Uterus (tissue), 4 donors: ENCODE data around the gene BARHL1. TPM values are rescaled to one million over a fixed set of nuclear protein-coding genes. Genes with fewer than 3 reads are reported as not detected.

Source experiments
- DNase-seq, 2 donors: peaks; one replicate each; pipeline ENCODE4 v3.0.0-alpha.2; 2019 to 2020
- H3K27ac ChIP-seq, 2 donors: fragments of 200-600 bp; sonication (generic); 1 replicate in 1 of 2; 2 replicates in 1 of 2; pipeline ENCODE4 v1.5.1; 2016 to 2018
- H3K27me3 ChIP-seq, 2 donors: fragments of 200-600 bp; sonication (generic); one replicate each; pipeline ENCODE4 v1.5.1; 2018 to 2019; ENCODE audit warnings: control low read depth in 1 of 2
- H3K36me3 ChIP-seq, 2 donors: fragments of 200-600 bp; sonication (generic); one replicate each; pipeline ENCODE4 v1.5.1; 2019; ENCODE audit warnings: control low read depth in 1 of 2
- H3K4me1 ChIP-seq, 2 donors: fragments of 200-600 bp; sonication (generic); one replicate each; pipeline ENCODE4 v1.5.1; 2018 to 2019; ENCODE audit warnings: control low read depth in 1 of 2
- H3K4me3 ChIP-seq, 2 donors: fragments of 200-600 bp; sonication (generic); 1 replicate in 1 of 2; 2 replicates in 1 of 2; pipeline ENCODE4 v1.5.1; 2018 to 2019; ENCODE audit warnings: mild to moderate bottlenecking in 1 of 2
- H3K9me3 ChIP-seq, 2 donors: fragments of 200-600 bp; sonication (generic); one replicate each; pipeline ENCODE4 v1.5.1; 2019; ENCODE audit warnings: control low read depth in 1 of 2
- POLR2A ChIP-seq, 2 donors: fragments of 450-650 bp; IDR thresholded peaks; one replicate each; pipeline ENCODE4 v1.6.1; 2016; ENCODE audit warnings: antibody characterized with exemption in 2 of 2, mild to moderate bottlenecking in 1 of 2, moderate library complexity in 1 of 2
- intact Hi-C: fragments of 100-400 bp; cut with DNase I; formaldehyde crosslinking; loops from one replicate; pipeline ENCODE4 v1.15.1; 2023; ENCODE audit warnings: low total_unique reads
- total RNA-seq, 4 donors: library from RNA; depleted of rRNA in 3 of 4; stranded (reverse); fragments of >200 nt in 3 of 4; gene quantifications; one replicate each; pipeline versions ENCODE4 v1.1.0 to v1.2.4, GENCODE V29; 2014 to 2023
- TF ChIP-seq, protein P1 (sequence below), 4 experiments: fragments of 200-600 bp in 2 of 4; fragments of 450-650 bp in 2 of 4; sonication (generic) in 2 of 4; IDR thresholded peaks; one replicate each; pipeline ENCODE4 v1.5.1; 2016 to 2019; ENCODE audit warnings: antibody characterized with exemption in 4 of 4, mild to moderate bottlenecking in 2 of 4, moderate library complexity in 1 of 4
- donor health status: DM: yes; HTN: yes; CAD: no.

The BARHL1 gene
- total RNA-seq, 4 donors from 2014 or later: not detected

DNA sequence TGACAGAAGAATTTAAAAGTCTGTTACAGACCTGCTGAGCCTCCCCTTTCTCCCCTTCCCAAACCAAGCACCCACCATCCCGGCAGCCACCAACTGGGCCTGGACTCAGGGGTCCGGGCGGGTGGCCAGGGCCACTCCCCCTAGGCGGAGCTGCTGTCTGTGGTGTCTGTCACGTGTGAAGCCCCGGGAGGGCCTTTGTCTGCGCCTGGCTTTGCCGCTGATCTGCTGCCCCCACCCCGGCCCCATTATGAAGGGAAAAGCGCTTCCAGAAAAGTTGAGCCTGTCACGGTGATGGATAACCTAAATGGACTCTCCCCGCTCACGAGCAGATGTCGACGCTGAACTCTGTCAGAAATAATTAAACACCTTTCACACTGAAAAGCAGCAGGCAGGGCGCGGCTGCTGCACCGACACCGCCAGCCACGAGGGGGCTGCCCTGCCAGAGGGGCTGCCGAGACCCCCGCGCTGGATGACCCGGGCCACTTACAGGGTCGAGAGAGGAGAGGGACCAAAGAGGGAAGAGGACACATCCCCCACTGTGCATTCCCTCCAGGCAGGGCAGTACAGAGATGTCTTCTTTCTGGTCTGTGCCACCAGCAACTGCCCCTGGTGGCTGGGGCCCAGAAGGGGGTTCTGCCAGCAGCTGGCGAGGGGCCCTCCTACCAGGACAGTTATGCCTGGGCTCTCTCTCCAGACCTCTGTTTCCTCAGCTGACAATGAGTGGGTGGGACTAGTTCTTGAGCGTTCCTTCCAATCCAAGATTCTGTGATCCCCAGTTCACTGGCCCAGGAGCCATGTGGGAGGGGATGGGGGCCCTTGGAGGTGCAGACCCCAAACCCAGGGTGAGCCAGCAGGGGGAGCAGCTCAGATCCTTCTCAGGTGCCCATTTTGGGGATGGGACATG is 36.0 kb upstream of the BARHL1 start:
- intact Hi-C loops: no loop called here
- Histone ChIP-seq H3K4me1 (no peaks in the 10 kb centered on the region), H3K27ac (no peak overlapping the region), H3K9me3 (no peaks in the 10 kb centered on the region), H3K4me3 (no peak overlapping the region), H3K27me3 (no peaks in the 10 kb centered on the region), H3K36me3 (no peaks in the 10 kb centered on the region)
- DNase-seq: no peak
- no peak for TF ChIP-seq POLR2A (IDR thresholded peaks at IDR 0.05)
- TF ChIP-seq, protein P1, sequence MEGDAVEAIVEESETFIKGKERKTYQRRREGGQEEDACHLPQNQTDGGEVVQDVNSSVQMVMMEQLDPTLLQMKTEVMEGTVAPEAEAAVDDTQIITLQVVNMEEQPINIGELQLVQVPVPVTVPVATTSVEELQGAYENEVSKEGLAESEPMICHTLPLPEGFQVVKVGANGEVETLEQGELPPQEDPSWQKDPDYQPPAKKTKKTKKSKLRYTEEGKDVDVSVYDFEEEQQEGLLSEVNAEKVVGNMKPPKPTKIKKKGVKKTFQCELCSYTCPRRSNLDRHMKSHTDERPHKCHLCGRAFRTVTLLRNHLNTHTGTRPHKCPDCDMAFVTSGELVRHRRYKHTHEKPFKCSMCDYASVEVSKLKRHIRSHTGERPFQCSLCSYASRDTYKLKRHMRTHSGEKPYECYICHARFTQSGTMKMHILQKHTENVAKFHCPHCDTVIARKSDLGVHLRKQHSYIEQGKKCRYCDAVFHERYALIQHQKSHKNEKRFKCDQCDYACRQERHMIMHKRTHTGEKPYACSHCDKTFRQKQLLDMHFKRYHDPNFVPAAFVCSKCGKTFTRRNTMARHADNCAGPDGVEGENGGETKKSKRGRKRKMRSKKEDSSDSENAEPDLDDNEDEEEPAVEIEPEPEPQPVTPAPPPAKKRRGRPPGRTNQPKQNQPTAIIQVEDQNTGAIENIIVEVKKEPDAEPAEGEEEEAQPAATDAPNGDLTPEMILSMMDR (IDR thresholded peaks at IDR 0.05): no peak

DNA sequence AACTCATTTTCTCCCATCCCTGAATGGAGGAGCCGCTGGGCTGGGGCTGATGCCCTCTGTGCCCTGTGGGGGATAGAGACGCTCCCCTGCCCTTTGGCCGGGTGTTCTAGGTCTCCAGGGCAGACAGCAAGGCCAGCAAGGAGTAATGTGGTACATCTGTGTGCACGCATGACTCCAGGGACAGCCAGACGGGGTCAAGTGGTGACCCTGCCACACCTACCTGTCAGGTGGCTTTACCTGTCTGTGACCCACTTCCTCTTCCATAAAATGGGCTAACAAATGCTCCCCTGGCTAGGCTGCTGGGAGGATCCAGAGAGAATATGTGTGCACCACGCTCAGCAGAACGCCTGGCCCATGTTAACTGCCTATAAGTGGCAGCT is 35.4 kb upstream of the BARHL1 start:
- no peak for DNase-seq
- no peak for TF ChIP-seq POLR2A (IDR thresholded peaks at IDR 0.05)
- TF ChIP-seq, protein P1 (IDR thresholded peaks at IDR 0.05): no peak
- H3K27ac ChIP-seq: no peak overlapping the region

DNA sequence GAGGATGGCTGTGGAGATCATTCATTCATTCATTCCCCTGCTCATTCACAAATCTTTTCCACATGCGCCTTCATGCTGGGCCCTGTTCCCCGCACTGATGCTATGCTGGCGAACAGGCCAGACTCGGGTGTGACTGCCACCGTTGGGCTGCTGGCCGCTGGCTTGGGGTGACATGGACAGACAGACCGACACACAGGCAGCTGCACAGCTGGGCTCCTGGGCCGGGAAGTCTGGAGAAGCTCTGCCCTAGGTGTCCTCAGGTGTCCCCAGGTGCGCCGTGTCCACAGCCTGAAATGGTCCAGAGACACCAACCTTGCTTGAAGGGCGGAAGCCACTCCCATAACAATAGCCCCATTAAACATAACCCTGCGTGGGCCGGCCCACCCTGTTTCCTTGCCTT is 35.0 kb upstream of the BARHL1 start:
- intact Hi-C loops: no loop called here
- DNase-seq: no peak
- no peaks in the 10 kb centered on the region for H3K36me3 ChIP-seq
- no peaks in the 10 kb centered on the region for H3K4me1 ChIP-seq
- TF ChIP-seq, protein P1 (IDR thresholded peaks at IDR 0.05): no peak
- TF ChIP-seq POLR2A (IDR thresholded peaks at IDR 0.05): no peak
- no peaks in the 10 kb centered on the region for H3K27me3 ChIP-seq
- H3K9me3 ChIP-seq: no peaks in the 10 kb centered on the region
- H3K27ac ChIP-seq: no peak overlapping the region
- H3K4me3 ChIP-seq: no peak overlapping the region

More for the DNA sequence above, 35.4 kb upstream of the BARHL1 start:
- no peaks in the 10 kb centered on the region for H3K36me3 ChIP-seq
- no peaks in the 10 kb centered on the region for H3K4me1 ChIP-seq
- intact Hi-C loops: no loop called here
- no peaks in the 10 kb centered on the region for H3K27me3 ChIP-seq
- H3K9me3 ChIP-seq: no peaks in the 10 kb centered on the region
- H3K4me3 ChIP-seq: no peak overlapping the region

DNA sequence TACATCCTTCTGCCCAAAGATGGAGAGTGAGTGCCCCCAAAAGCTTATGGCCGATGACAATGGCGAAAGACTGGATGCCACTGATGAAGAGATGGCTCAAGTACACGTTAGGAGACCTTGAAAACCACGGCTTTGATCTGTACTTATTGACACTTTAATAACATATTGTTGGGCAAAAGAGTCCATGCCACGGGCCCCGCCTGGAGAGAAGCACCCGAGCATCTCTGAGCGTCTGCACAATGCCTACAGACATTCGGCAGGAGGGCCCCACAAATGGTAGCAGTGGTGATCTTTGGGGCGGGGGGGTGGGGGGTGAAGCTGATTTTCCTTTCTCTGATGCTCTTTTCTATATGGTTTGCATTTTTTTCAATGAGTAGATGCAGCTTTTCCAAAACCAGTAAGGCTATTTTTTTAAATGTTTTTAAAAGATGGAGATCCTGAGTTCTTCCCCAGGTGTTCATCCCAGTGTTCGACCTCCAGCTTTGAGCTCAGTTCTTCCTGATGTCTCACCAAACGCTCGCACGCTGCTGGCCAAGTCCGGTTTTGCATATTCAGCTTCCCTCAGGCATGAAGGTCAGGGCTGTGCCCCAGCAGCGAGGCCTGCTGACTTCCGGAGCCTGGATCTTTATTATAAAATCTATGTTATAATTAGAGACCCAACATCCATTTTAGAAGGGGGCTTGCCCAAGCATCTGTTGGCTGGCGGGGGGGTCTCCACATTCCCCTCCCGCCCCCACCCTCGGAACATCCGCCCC is 34.3 kb upstream of the BARHL1 start:
- no peak overlapping the region for H3K27ac ChIP-seq
- no peaks in the 10 kb centered on the region for H3K4me1 ChIP-seq
- H3K9me3 ChIP-seq: no peaks in the 10 kb centered on the region
- no peak for DNase-seq
- no peaks in the 10 kb centered on the region for H3K27me3 ChIP-seq
- intact Hi-C loops: no loop called here
- H3K36me3 ChIP-seq: no peaks in the 10 kb centered on the region
- H3K4me3 ChIP-seq: no peak overlapping the region
- no peak for TF ChIP-seq POLR2A (IDR thresholded peaks at IDR 0.05)
- TF ChIP-seq, protein P1 (IDR thresholded peaks at IDR 0.05): no peak
